K562 (cell line): ENCODE results near the gene KMT2A. TPM values are rescaled to one million over a fixed set of nuclear protein-coding genes. Genes with fewer than 3 reads are reported as not detected.

Source experiments
- ASH1L ChIP-seq: fragments of 450-650 bp; IDR thresholded peaks from 2 replicates; pipeline ENCODE4 v1.6.1; 2018; ENCODE audit warnings: borderline replicate concordance, mild to moderate bottlenecking, low read depth; ENCODE audit not compliant: partially characterized antibody
- CHD4 ChIP-seq: fragments of 200-600 bp; sonication (generic); IDR thresholded peaks from 3 replicates; pipeline ENCODE4 v1.6.1; 2012; ENCODE audit warnings: low read depth, mild to moderate bottlenecking, mixed read lengths, low read length, inconsistent platforms; ENCODE audit not compliant: insufficient read depth, insufficient replicate concordance, poor library complexity, severe bottlenecking
- DDX20 ChIP-seq: fragments of 450-650 bp; IDR thresholded peaks from 2 replicates; pipeline ENCODE4 v1.6.1; 2016; ENCODE audit warnings: missing genetic modification characterization, low read depth, mild to moderate bottlenecking, missing compliant biosample characterization, moderate library complexity
- ETV1 ChIP-seq: fragments of 450-650 bp; conservative IDR thresholded peaks from 2 replicates; pipeline ENCODE4 v1.6.1; 2016; ENCODE audit warnings: missing genetic modification characterization, control low read depth, low read depth, missing compliant biosample characterization
- FOXA3 ChIP-seq, 2 experiments: fragments of 450-650 bp in 1 of 2; sonication (generic) in 1 of 2; formaldehyde crosslinking; IDR thresholded peaks in 1 of 2; conservative IDR thresholded peaks in 1 of 2; 2 replicates each; pipeline versions ENCODE4 v1.4.0 to v1.8.0; 2020 to 2022; ENCODE audit warnings: mild to moderate bottlenecking in 2 of 2, missing genetic modification reagents in 1 of 2
- FOXM1 ChIP-seq, 2 experiments: fragments of 450-650 bp in 1 of 2; sonication (generic) in 1 of 2; formaldehyde crosslinking in 1 of 2; IDR thresholded peaks; 2 replicates each; pipeline versions ENCODE4 v1.6.1 to v1.9.0; 2017 to 2022; ENCODE audit warnings: low read depth in 2 of 2, mild to moderate bottlenecking in 2 of 2, missing genetic modification reagents in 1 of 2, moderate library complexity in 1 of 2
- HBP1 ChIP-seq: fragments of 450-650 bp; formaldehyde crosslinking; IDR thresholded peaks from 2 replicates; pipeline ENCODE4 v1.4.0; 2022; ENCODE audit warnings: missing genetic modification characterization
- MIER1 ChIP-seq: fragments of 450-650 bp; IDR thresholded peaks from 2 replicates; pipeline ENCODE4 v1.6.1; 2016; ENCODE audit warnings: antibody characterized with exemption, mild to moderate bottlenecking, low read depth
- NCOR1 ChIP-seq: fragments of 450-650 bp; IDR thresholded peaks from 2 replicates; pipeline ENCODE4 v1.6.1; 2016; ENCODE audit warnings: mild to moderate bottlenecking, moderate library complexity
- NFE2L1 ChIP-seq: fragments of 450-650 bp; IDR thresholded peaks from 2 replicates; pipeline ENCODE4 v1.6.1; 2016; ENCODE audit warnings: missing genetic modification characterization, low read depth, mild to moderate bottlenecking, missing compliant biosample characterization, moderate library complexity, borderline replicate concordance
- NUFIP1 ChIP-seq: fragments of 450-650 bp; IDR thresholded peaks from 2 replicates; pipeline ENCODE4 v1.6.1; 2018; ENCODE audit not compliant: partially characterized antibody
- PCBP1 ChIP-seq: fragments of 200-400 bp; formaldehyde crosslinking; IDR thresholded peaks from 2 replicates; pipeline ENCODE4 v1.6.1; 2018; ENCODE audit warnings: mild to moderate bottlenecking, low read depth, low read length; ENCODE audit not compliant: poor library complexity, severe bottlenecking
- POLR2A ChIP-seq: fragments of 450-650 bp; conservative IDR thresholded peaks from 2 replicates; pipeline ENCODE4 v1.6.1; 2016
- POLR2AphosphoS2 ChIP-seq: IDR thresholded peaks from 2 replicates; pipeline ENCODE4 v1.6.1; 2012; ENCODE audit warnings: low read length, improper control_type of control experiment
- PTBP1 ChIP-seq: fragments of 200-400 bp; formaldehyde crosslinking; IDR thresholded peaks from 2 replicates; pipeline ENCODE4 v1.6.1; 2017; ENCODE audit warnings: low read depth, low read length
- RB1 ChIP-seq: fragments of 450-650 bp; IDR thresholded peaks from 2 replicates; pipeline ENCODE4 v1.6.1; 2017; ENCODE audit warnings: low read depth, mild to moderate bottlenecking
- SNAPC5 ChIP-seq: fragments of 250-450 bp; sonication (Bioruptor Pico); IDR thresholded peaks from 2 replicates; pipeline ENCODE4 v1.8.0; 2021; ENCODE audit warnings: moderate library complexity, mild to moderate bottlenecking, inconsistent platforms
- SRF ChIP-seq, 2 experiments: fragments of 250-450, 450-650 bp in 1 of 2; sonication (Bioruptor Pico) in 1 of 2; sonication (generic) in 1 of 2; formaldehyde crosslinking; IDR thresholded peaks; 2 replicates each; pipeline versions ENCODE4 v1.5.0 to v1.5.1; 2020 to 2022; ENCODE audit warnings: mild to moderate bottlenecking in 1 of 2, missing genetic modification reagents in 1 of 2
- TCF15 ChIP-seq: fragments of 250-450 bp; sonication (Bioruptor Pico); IDR thresholded peaks from 2 replicates; pipeline ENCODE4 v1.8.0; 2022; ENCODE audit warnings: moderate library complexity, mild to moderate bottlenecking, inconsistent platforms
- ZNF124 ChIP-seq: sonication (generic); formaldehyde crosslinking; IDR thresholded peaks from 2 replicates; pipeline ENCODE4 v1.8.1; 2022; ENCODE audit warnings: missing genetic modification reagents
- ZNF197 ChIP-seq: fragments of 200-800 bp; sonication (Bioruptor generic); IDR thresholded peaks from 2 replicates; pipeline ENCODE4 v1.6.1; 2016; ENCODE audit warnings: low read depth, missing genetic modification characterization, missing compliant biosample characterization
- ZNF239 ChIP-seq: fragments of 250-450 bp; sonication (Bioruptor Pico); IDR thresholded peaks from 2 replicates; pipeline ENCODE4 v1.4.0; 2020; ENCODE audit warnings: mild to moderate bottlenecking
- ZNF398 ChIP-seq: fragments of 250-450 bp; sonication (Bioruptor Pico); IDR thresholded peaks from 2 replicates; pipeline ENCODE4 v1.8.0; 2021; ENCODE audit warnings: moderate library complexity, mild to moderate bottlenecking, inconsistent platforms
- ZNF445 ChIP-seq: fragments of 250-450 bp; sonication (Bioruptor Pico); IDR thresholded peaks from 2 replicates; pipeline ENCODE4 v1.4.0; 2020; ENCODE audit warnings: low read depth, mild to moderate bottlenecking, moderate library complexity
- ZNF696 ChIP-seq: fragments of 250-450 bp; sonication (Bioruptor Pico); conservative IDR thresholded peaks from 2 replicates; pipeline ENCODE4 v1.4.0; 2020; ENCODE audit warnings: mild to moderate bottlenecking, moderate library complexity
- polyA plus RNA-seq, 8 experiments: library from polyadenylated mRNA; depleted of rRNA in 4 of 8; stranded (reverse) in 5 of 8; unstranded in 3 of 8; fragments of >200 nt; fragmentation: Nextera tagmentation in 2 of 8; fragmentation: Illumina TruSeq in 1 of 8; extraction: Ambion mirVana in 2 of 8; extraction: Trizol in 1 of 8; gene quantifications; 2 replicates each; pipeline versions ENCODE4 v1.2.1 to v1.2.3, GENCODE V29; 2011 to 2014; ENCODE audit warnings: inconsistent platforms in 1 of 8, missing spikeins in 1 of 8
- total RNA-seq, 7 experiments: library from RNA; depleted of rRNA in 6 of 7; stranded (reverse); fragments of >200 nt in 6 of 7; fragmentation: Illumina TruSeq in 2 of 7; extraction: Trizol in 2 of 7; gene quantifications; 2 replicates each; pipeline versions ENCODE4 v1.2.1 to v1.2.3, GENCODE V29; 2011 to 2021; ENCODE audit warnings: low replicate concordance in 1 of 7

Gene KMT2A
- total and polyA plus RNA-seq, 9 of the 15 experiments (the other 6 are each of a cell fraction or from before 2014, with no cell fraction given), result 9.6 to 59.9 (median 32.6) TPM

- TF ChIP-seq TCF15 (CRISPR knock-in tag) (no peak), ZNF124 (CRISPR knock-in tag) (no peak), POLR2AphosphoS2 (peak; percentile 52; the same call in 1 of the 2 replicates), FOXA3 (CRISPR knock-in tag; conservative IDR thresholded peaks at IDR 0.05 in 1 of 2, IDR thresholded peaks at IDR 0.05 in 1 of 2) (no peak), RB1 (peak; percentile 69), HBP1 (CRISPR knock-in tag) (no peak), CHD4 (no peak), POLR2A (peak; percentile 84), NCOR1 (no peak), PTBP1 (no peak), FOXM1 (IDR thresholded peaks at IDR 0.05; ENCODE audit: low read depth) (peak; percentile 36; the same call in 1 of the 2 replicates), FOXM1 (CRISPR knock-in tag; IDR thresholded peaks at IDR 0.05; ENCODE audit: low read depth) (no peak), ZNF239 (no peak), NFE2L1 (tag) (no peak), PCBP1 (no peak), SRF (CRISPR knock-in tag; IDR thresholded peaks at IDR 0.05) (peak in 1 of 2 experiments; percentile 43; a peak in 1 of 4 replicates), ETV1 (tag) (peak; percentile 84), ZNF696 (CRISPR knock-in tag) (no peak), DDX20 (tag) (no peak), ZNF445 (CRISPR knock-in tag) (no peak), ZNF398 (CRISPR knock-in tag) (no peak), MIER1 (no peak), ZNF197 (CRISPR knock-in tag) (no peak), SNAPC5 (CRISPR knock-in tag) (no peak), ASH1L (no peak), NUFIP1 (no peak)
Measured at GRCh38 chr11:118401151-118401879, 35.0 kb upstream of the KMT2A start, which contains the start of gene ATP5MG (continued).
